GM19099 (cell line): ENCODE data around the gene ITGA1.

Experiments used
- POLR2A ChIP-seq: IDR thresholded peaks from 3 replicates; pipeline ENCODE4 v1.6.1; 2011; ENCODE audit warnings: low read depth; ENCODE audit not compliant: insufficient read length; ENCODE audit errors: extremely low read depth

Gene ITGA1

GRCh38 chr5:52989781-52990527 lies 202.2 kb downstream of the ITGA1 start:
- TF ChIP-seq POLR2A, result no peak

- no peak for TF ChIP-seq POLR2A
These were observed 202.8 kb downstream of the ITGA1 start for GRCh38 chr5:52990528-52990925.

GRCh38 chr5:52993367-52993766 lies 205.7 kb downstream of the ITGA1 start:
- no peak for TF ChIP-seq POLR2A

- no peak for TF ChIP-seq POLR2A
These were observed 206.6 kb downstream of the ITGA1 start for GRCh38 chr5:52994266-52994665.

- no peak for TF ChIP-seq POLR2A
These were observed 207.4 kb downstream of the ITGA1 start for GRCh38 chr5:52995095-52995494.

GRCh38 chr5:52995914-52996313 lies 208.2 kb downstream of the ITGA1 start:
- no peak for TF ChIP-seq POLR2A

GRCh38 chr5:52996979-52997378 lies 209.3 kb downstream of the ITGA1 start:
- no peak for TF ChIP-seq POLR2A

- TF ChIP-seq POLR2A, result no peak
These were observed 209.7 kb downstream of the ITGA1 start for GRCh38 chr5:52997424-52997823.

GRCh38 chr5:52998552-52999313 lies 211.0 kb downstream of the ITGA1 start:
- TF ChIP-seq POLR2A, result no peak

GRCh38 chr5:52999344-52999949 lies 211.7 kb downstream of the ITGA1 start:
- no peak for TF ChIP-seq POLR2A

GRCh38 chr5:53001541-53001940 lies 213.8 kb downstream of the ITGA1 start:
- TF ChIP-seq POLR2A, result no peak

- TF ChIP-seq POLR2A, result no peak
These were observed 214.8 kb downstream of the ITGA1 start for GRCh38 chr5:53002491-53002890.

- TF ChIP-seq POLR2A, result no peak
These were observed 215.4 kb downstream of the ITGA1 start for GRCh38 chr5:53003144-53003543.

GRCh38 chr5:53006911-53007890 lies 219.5 kb downstream of the ITGA1 start:
- TF ChIP-seq POLR2A, result no peak

GRCh38 chr5:53008751-53009150 lies 221.0 kb downstream of the ITGA1 start:
- no peak for TF ChIP-seq POLR2A
